Activated T-cell treated with anti-CD3 and anti-CD28 coated beads for 4 hours (primary cell): Measurements from ENCODE around the gene AQP12B.

Experiments
- DNase-seq: peaks from one replicate; pipeline ENCODE4 v3.0.0-alpha.2; 2020

AQP12B gene

GRCh38 chr2:240717681-240718581 is 35.2 kb upstream of the AQP12B start:
- DNase-seq = no peak

- DNase-seq = no peak
Observed at GRCh38 chr2:240717181-240717641, 34.5 kb upstream of the AQP12B start.

DNA sequence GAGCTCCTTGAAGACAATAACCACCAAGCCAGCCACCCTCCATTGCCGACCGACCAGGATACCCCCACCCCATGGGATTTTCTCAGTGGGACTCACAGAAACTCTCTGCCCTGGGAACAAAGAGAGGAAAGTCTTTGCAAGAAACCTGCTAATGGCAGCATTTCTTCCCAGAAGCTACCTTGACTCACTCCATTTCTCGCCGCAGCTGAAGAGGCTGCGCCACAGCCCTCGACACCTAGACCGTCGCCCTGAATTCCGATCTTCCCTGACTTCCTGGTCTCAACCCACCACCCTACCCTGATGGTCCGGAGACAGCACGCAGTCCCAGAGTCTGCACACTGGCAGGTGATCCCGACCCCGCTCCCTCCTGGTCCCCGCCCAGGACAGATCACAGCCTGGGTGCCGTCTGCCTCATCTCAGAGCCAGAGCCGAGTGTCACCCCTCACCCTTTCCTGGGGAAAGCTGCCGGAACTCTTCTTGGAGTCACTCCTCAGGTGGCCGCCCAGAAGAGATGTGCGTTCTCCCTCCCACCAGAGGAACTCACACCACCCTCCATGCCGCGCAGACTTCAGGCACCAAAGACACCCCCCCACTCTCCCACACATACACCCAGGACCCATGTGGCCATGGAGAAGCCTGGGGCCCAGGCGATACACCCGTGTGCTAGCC is 33.6 kb upstream of the AQP12B start:
- no peak for DNase-seq

DNA sequence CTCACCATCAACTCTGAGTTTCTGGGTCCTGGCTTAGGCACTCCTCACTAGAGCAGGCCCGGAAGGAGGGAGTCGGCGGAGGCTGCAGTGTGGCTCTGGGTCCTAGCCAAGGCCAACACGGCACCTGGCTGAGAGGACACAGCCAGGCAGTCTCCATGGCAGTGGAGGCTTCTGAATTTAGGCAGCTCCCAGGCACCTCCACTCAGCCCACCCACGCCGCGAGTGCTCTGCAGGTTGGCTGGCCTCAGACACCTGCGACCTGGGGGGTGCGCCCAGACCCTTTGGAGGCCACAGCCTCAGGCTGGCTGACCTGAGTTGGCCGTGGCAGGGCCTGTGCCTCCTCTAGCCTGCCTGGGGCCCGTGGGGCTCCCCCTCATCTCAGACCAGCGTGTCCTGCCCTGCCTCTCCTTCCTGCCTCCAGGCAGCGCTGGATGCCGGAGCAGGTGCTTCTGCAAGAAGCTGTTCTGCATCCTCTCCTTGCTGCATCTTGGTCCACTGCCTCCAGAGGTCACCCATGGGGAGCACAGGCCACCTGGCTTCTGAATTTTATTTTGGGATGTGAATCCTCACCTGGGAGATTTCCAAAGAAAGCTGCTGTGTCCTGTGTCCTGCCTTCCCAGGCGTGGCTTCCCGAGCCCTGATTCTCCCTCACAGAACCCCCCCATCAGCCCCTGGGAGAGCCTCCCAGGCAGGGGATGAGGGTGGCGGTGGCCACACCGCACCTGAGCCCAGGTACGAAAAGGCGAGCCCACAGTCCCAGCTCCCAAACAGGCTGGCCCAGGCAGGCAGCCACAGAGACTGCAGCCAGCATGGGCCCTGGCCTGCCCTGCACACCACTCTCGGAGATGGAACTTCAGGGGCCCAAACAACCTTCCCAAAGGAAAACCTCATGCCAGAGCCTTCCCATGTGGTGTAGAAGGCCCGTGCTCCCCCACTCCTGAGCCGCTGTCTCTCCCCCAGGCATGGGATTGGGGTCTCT is 32.4 kb upstream of the AQP12B start:
- no peak for DNase-seq

DNA sequence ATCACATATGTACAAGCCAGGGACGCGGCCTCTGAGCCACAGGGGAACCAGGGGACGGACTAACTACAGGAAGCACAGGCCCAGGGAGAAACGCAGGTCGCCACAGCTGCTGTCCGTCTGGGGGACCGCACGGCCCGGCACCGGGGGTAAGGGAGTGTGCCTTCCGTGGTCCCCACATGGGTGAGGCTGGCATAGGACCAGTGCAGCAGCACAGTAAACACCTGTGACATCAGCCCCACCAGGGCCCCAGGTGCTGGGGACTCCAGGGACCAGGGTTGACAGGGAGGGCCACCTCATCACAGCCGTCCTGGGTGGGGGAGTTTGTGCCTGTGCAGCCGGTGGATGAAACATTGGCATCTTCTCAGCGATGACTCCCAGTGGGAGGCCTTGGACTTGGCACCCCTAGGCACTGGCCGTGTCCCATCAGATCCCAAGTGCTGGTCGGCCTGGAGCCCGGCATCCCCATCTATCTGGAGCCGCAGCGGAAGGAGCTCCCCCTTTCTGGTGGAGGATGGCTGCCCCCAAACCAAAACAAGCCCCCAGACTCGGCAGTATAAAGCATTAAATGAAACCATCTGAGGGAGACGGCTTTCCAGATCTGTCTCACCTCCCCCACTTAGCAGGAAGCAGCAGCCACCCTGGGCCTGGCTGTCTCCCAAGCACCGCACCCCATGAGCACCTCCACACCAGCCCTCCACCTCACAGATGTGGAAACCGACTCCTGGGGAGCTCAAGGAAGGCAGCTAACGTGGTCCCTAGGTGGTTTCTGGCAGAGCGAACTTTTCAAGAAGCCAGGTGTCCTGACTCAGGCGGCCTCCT is 31.5 kb upstream of the AQP12B start:
- DNase-seq = no peak

- no peak for DNase-seq
Observed at GRCh38 chr2:240713071-240713927, 30.6 kb upstream of the AQP12B start.

- no peak for DNase-seq
Observed at GRCh38 chr2:240712121-240712520, 29.4 kb upstream of the AQP12B start.

DNA sequence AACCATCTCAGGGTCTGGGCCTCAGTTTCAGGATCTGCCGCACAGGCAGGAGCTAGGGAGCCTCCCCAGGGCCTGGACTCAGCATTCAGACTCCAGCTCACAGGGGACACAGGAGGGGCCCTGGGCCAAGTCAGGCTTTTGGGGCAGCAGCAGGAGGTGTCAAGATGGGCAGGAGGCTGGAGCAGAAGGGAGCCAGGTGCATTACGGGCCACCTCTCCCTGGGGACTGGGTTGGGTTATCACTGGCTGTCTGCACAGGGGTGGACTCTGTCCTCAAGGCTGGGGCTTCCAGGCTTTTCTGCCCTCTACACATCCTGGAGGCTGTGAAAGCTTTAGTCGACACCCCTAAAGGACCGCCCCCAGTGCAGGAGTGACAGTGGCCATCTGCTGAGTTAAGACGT is 29.0 kb upstream of the AQP12B start:
- DNase-seq = no peak

- DNase-seq = no peak
Observed at GRCh38 chr2:240711296-240711695, 28.6 kb upstream of the AQP12B start.

- DNase-seq = no peak
Observed at GRCh38 chr2:240708457-240708856, 25.8 kb upstream of the AQP12B start.

DNA sequence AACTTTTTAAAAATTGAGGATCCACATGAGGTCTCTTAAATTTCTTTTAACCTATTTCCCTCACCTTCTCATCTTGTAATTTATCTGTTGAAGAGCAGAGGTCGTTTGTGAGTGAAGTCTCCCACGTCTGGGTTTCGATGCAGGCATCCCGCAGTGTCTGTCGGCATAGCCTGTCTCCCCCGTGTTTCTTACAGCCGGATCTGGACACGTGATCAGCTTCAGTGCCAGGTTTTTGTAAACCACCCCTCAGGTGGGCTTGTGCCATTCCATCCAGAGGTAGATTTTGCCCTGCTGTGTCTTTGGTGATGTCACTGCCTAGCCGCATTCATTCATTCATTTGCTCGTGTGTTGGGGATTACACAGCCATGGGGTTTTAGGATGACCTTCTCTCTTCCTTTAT is 25.1 kb upstream of the AQP12B start:
- no peak for DNase-seq

DNA sequence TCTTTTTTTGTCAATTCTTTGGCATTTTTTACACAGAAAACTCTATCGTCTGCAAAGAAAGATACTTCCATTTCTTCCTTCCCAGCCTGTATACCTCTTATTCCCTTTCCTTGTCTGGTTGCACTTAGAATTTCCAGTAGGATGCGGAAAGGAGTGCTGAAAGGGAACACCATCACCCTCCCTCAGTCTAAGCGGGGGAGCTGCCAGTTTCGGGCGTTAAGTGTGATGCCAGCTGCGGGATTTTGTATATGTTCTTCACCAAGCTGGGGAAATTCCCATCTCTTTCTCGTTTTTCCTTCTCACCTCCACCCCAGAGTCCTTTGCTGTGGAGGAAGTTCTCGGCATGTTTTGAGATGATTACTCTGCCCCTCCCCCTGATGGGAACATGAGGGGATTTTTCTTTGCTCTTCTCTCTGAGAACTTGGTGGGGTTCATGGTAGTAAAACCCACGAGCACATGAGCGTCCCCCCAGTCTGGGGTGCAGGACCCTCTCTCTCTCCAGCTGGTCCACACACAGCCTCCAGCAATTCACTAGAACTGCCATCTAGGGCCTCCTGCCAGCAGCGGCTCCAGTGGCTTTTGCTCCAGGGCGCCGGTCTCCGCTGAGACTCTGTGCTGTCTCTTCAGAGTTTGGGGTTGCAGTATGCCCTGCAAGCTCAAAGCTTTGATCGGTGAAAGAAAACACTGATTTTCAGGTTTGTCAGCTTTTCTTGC is 24.5 kb upstream of the AQP12B start:
- no peak for DNase-seq

- no peak for DNase-seq
Observed at GRCh38 chr2:240705204-240705791, 22.6 kb upstream of the AQP12B start.

- peak; percentile 10 for DNase-seq
Observed at GRCh38 chr2:240704651-240705050, 22.0 kb upstream of the AQP12B start.

- no peak for DNase-seq
Observed at GRCh38 chr2:240703417-240704341, 21.0 kb upstream of the AQP12B start.

DNA sequence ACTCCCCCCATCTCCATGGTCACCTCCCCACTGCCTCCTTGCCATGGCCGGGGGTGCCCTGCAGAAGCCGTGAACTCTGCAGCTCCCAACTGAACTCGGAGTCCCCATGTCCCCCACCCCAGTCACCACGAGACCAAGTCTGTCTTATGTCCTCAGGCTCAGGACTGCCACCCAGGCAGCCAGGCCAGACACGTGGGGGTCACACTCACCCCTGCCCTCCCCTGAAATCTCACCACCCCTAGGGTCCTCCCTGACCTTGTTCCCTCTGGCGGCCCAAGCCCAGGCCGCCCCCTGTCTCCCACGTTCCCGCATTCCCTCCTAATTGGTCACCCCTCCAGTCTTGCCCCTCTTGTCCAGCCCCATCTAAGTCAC is 19.9 kb upstream of the AQP12B start:
- DNase-seq = no peak

DNA sequence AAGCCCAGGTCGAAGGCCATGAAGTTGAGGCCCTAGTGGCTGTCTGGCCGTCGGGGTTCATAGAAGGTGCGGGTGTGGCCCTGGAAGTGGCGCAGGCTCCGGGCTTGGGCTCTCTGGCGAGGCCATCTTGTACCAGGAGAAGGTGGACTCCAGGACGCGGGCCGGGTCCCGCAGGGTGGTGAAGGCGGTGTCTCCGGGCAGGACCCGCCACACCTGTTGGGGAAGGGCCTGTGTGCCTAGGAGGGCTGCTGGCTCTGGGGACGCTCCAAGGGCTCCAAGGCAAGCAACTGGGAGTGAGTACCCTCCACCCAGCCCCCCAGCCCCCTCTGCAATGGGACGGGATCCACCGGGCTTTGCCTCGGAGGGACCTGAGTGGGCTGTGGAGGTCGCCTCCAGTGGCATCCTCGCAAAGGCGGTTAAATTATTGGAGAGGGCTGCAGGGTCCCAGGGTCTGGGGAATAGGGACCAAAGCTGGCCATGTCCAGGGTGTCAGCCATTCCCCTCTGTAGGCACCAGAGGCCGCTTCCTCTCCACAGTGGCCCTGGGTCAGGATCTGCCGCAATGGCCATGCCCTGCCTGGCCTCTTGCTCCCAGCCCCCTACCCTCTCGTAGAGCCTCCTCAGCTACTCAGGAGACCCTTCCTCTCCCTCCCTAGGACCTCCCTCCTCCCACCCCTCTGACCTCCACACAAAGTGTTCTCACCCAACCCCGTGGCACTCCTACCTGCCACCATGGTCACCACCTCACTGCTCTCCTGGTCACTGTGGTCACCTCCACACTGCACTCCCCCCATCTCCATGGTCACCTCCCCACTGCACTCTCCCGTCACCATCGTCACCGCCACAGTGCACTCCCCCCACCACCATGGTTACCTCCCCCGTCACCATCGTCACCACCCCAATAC is 19.3 kb upstream of the AQP12B start:
- DNase-seq = no peak
